Stimulated activated CD8-positive, alpha-beta memory T cell treated with anti-CD3 and anti-CD28 coated beads, Interleukin-7, amount 100 ng/mL, for 24 hours (primary cell): Measurements from ENCODE around the gene FGF21.

Experiments
- DNase-seq: peaks from one replicate; pipeline ENCODE4 v3.0.0-alpha.2; 2020; ENCODE audit warnings: low read depth

The FGF21 gene

GRCh38 chr19:48728911-48729664 lies 26.2 kb upstream of the FGF21 start:
- DNase-seq, result no peak

DNA sequence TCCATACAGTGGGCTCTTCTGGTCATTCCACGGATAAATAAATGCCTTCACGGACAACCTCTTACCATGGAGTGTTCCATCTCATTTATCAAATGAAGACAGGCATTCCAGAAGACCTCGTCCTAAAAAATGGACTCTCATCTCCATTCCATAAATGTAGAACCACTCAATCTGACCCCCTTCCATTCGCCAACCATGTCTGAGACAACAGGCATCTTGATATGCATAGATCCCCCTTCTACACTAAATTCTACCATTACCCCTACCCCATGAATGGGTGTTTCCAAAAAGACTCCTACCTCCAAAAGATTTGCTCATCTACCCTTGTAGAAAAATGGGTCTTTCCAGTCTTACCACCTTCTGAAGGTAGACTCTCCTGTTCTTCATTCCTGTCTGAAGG lies 23.9 kb upstream of the FGF21 start:
- DNase-seq, result no peak

DNA sequence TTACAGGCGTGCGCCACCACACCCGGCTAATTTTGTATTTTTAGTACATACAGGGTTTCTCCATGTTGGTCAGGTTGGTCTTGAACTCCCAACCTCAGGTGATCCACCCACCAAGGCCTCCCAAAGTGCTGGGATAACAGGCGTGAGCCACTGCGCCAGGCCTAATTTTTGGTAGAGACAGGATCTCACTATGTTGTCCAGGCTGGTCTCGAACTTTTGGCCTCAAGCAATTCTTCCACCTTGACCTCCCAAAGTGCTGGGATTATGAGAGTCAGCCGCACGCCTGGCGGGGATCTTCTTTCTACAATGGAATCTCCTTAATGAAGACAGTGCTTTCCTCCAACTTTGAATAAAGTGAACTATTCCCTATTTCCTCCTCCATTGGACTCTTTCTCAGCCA lies 20.7 kb upstream of the FGF21 start:
- DNase-seq, result no peak

- no peak for DNase-seq
Measured at GRCh38 chr19:48735031-48735615, 20.2 kb upstream of the FGF21 start.

GRCh38 chr19:48737360-48737998 lies 17.8 kb upstream of the FGF21 start:
- no peak for DNase-seq

- peak; percentile 85 for DNase-seq
Measured at GRCh38 chr19:48738557-48739403, 16.5 kb upstream of the FGF21 start.

GRCh38 chr19:48739404-48740163 lies 15.7 kb upstream of the FGF21 start:
- DNase-seq, result no peak

DNA sequence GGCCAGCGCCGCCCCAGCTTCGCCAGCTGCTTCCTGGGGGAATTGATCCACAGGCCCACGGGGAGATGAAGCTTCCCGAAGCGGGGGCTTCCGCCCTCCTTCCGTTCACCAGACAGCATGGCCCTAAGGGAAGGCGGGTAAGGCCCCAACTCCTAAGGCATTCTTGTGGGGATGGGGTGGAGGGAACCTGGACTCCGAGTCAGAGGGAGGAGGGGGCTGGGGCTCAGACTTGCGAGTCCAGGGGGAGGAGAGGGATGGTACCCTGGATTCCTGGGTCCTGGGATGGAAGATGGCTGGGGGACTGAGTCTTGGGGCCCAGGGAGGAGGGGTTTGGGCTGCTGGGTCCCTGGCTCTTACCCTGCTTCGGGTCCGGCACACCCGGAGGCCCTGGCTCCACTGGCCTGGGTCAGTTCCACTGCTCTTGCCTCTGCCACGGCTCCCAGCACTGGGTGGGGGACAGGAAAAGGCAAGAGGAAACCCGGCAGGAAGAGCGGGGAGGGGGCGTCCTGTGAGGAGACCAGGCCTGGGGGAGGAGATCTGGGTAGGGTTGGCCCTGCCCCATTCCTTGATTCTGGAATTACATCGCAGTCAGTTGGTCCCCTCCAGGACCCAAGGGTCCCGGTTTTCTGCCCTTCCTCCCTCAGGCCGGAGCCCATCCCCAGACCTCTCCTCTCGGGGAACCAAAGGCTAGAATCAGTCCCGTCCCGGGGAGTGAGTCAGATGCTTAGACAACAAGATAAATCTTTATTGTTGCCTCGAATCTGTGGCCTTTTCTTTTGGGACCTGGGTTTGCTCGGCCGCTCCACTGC lies 15.0 kb upstream of the FGF21 start, which contains the start of gene RASIP1:
Gene RASIP1, minus strand, starts transcription at position 447 of the 809 bp plus-strand sequence. Its CDS starts 328 bp downstream, at position 119.
- no peak for DNase-seq

GRCh38 chr19:48741129-48741999 lies 14.0 kb upstream of the FGF21 start:
- DNase-seq, result no peak

DNA sequence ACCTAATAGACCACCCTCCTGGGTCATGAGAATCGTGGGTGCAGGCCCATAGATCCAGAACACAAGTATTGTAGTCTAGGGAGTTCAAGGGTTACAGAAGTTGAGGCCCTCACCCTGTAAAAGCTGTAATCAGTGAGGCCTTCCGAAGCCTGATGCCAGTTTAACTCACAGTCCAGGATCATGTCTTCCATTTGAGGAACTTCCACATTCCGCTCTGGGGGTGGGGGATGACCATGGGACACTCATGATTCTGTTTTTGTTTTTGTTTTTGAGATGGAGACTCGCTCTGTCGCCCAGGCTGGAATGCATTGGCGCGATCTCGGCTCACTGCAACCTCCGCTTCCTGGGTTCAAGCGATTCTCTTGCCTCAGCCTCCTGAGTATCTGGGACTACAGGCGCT lies 13.2 kb upstream of the FGF21 start:
- DNase-seq, result no peak

GRCh38 chr19:48745208-48745995 lies 9.9 kb upstream of the FGF21 start:
- no peak for DNase-seq

- no peak for DNase-seq
Measured at GRCh38 chr19:48746110-48746509, 9.2 kb upstream of the FGF21 start.

GRCh38 chr19:48746738-48747575 lies 8.4 kb upstream of the FGF21 start, which contains the start of gene IZUMO1:
IZUMO1 (minus strand) TSS chr19:48746909; CDS start chr19:48745859, 1,050 bp downstream.
- no peak for DNase-seq

- no peak for DNase-seq
Measured at GRCh38 chr19:48749571-48750198, 5.6 kb upstream of the FGF21 start.

GRCh38 chr19:48750351-48750750 lies 5.0 kb upstream of the FGF21 start:
- no peak for DNase-seq

- no peak for DNase-seq
Measured at GRCh38 chr19:48750771-48751504, 4.4 kb upstream of the FGF21 start.
